NCI-H774 (cell line): ENCODE data around the gene EGR2.
"Not testable (repeated sequence)": the region's sequence is repeated elsewhere in the genome, so short reads cannot be mapped to it uniquely, and the experiment has no call there.

Source experiments
- DNase-seq: peaks from one replicate; lab custom pipeline; 2025; lab: John Stamatoyannopoulos, UW

Gene EGR2

GRCh38 chr10:62792261-62792660 is 23.9 kb downstream of the EGR2 start:
- DNase-seq = no peak

GRCh38 chr10:62790571-62790970 is 25.6 kb downstream of the EGR2 start:
- no peak for DNase-seq

- DNase-seq = no peak
Measured at GRCh38 chr10:62790019-62790555, 26.1 kb downstream of the EGR2 start.

- no peak for DNase-seq
Measured at GRCh38 chr10:62788861-62789467, 27.2 kb downstream of the EGR2 start.

- DNase-seq = not testable (repeated sequence)
Measured at GRCh38 chr10:62788285-62788684, 27.9 kb downstream of the EGR2 start.

- not testable (repeated sequence) for DNase-seq
Measured at GRCh38 chr10:62784537-62784936, 31.6 kb downstream of the EGR2 start.

- no peak for DNase-seq
Measured at GRCh38 chr10:62779487-62780248, 36.5 kb downstream of the EGR2 start.

- DNase-seq = no peak
Measured at GRCh38 chr10:62778125-62778524, 38.0 kb downstream of the EGR2 start.

- DNase-seq = no peak
Measured at GRCh38 chr10:62772186-62772974, 43.8 kb downstream of the EGR2 start.

- no peak for DNase-seq
Measured at GRCh38 chr10:62769574-62770242, 46.5 kb downstream of the EGR2 start.

GRCh38 chr10:62766386-62766785 is 49.8 kb downstream of the EGR2 start:
- no peak for DNase-seq

- no peak for DNase-seq
Measured at GRCh38 chr10:62765726-62766125, 50.4 kb downstream of the EGR2 start.

GRCh38 chr10:62764011-62764410 is 52.2 kb downstream of the EGR2 start:
- DNase-seq = no peak

GRCh38 chr10:62763155-62763554 is 53.0 kb downstream of the EGR2 start:
- no peak for DNase-seq
